ENCODE data around the gene IRS4.

Gene IRS4

DNA sequence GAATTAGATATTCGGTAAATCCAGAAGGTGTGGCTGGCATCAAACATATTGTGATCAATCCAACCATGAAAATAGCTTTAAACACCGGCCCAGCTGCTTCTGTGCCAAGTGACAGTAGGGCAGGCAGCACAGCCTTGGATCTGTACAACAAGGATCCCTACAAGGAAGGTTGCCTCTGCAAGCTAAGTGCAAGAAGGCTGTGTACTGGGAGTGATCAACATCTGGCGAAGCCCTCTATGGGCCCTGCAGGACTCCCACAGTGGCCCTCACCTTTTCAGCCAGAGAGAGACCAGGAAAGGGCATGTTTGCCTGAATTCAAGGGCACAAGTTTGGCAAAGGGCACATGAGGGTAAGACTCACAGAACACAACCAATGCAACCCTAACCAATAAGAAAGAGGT is 9.6 kb downstream of the IRS4 start:
- H3K36me3 Mint-ChIP-seq (ENCODE audit: low read depth): no peaks in the 10 kb centered on the region
- H3K27me3 Mint-ChIP-seq (ENCODE audit: low read depth): peaks cover 86% of the 10 kb centered on the region
- no peaks in the 10 kb centered on the region for H3K9me3 Mint-ChIP-seq
- H3K27ac Mint-ChIP-seq: no peak overlapping the region
- TF ChIP-seq, protein P1, sequence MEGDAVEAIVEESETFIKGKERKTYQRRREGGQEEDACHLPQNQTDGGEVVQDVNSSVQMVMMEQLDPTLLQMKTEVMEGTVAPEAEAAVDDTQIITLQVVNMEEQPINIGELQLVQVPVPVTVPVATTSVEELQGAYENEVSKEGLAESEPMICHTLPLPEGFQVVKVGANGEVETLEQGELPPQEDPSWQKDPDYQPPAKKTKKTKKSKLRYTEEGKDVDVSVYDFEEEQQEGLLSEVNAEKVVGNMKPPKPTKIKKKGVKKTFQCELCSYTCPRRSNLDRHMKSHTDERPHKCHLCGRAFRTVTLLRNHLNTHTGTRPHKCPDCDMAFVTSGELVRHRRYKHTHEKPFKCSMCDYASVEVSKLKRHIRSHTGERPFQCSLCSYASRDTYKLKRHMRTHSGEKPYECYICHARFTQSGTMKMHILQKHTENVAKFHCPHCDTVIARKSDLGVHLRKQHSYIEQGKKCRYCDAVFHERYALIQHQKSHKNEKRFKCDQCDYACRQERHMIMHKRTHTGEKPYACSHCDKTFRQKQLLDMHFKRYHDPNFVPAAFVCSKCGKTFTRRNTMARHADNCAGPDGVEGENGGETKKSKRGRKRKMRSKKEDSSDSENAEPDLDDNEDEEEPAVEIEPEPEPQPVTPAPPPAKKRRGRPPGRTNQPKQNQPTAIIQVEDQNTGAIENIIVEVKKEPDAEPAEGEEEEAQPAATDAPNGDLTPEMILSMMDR (IDR thresholded peaks at IDR 0.05; ENCODE audit: unreplicated experiment in 3 of 3): no peak
- no peaks in the 10 kb centered on the region for H3K4me1 Mint-ChIP-seq
- no peak overlapping the region for H3K4me3 Mint-ChIP-seq

DNA sequence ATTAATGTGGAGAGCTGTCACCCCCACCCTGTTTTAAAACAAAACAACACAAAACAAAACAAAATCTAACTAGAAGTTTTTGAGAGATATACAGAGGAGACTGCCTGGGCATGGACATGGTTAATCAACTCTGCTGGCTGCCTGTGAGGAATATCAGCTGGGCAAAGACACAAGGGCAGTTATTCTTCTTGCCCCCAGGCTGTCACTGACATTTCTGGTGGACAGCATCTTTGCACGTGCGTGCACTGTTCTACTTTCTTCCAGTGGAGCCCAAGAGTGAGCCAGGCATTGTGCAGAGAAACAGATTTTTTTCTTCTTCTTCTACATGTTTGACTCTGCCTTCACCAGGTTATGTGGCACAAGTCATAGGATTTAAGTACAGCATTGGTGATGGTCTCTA is 13.8 kb downstream of the IRS4 start:
- no peaks in the 10 kb centered on the region for H3K36me3 Mint-ChIP-seq (ENCODE audit: low read depth)
- no peaks in the 10 kb centered on the region for H3K4me1 Mint-ChIP-seq
- H3K9me3 Mint-ChIP-seq: no peaks in the 10 kb centered on the region
- H3K27ac Mint-ChIP-seq: no peak overlapping the region
- peaks cover 45% of the 10 kb centered on the region for H3K27me3 Mint-ChIP-seq (ENCODE audit: low read depth)
- H3K4me3 Mint-ChIP-seq: no peak overlapping the region
- TF ChIP-seq, protein P1 (IDR thresholded peaks at IDR 0.05; ENCODE audit: unreplicated experiment in 3 of 3): no peak

DNA sequence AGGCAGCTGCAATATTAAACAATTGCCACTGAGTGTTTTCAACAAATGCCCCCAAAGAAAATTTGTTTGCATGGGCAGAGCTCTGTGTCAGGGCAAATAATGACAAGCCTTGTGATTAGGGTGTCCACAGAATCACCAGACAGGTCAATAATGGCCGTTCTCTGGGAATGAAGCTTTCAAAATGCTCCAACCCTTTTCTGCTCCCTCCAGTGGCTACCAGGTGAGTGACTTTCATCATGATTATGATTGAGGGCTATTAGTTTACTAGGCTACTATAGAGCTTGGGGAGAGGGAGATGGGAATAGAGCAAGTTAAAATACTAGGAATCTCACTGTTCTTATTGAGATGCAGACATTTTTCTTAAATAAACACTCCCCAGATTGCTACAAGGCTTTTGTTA is 23.5 kb downstream of the IRS4 start:
- TF ChIP-seq, protein P1 (IDR thresholded peaks at IDR 0.05; ENCODE audit: unreplicated experiment in 3 of 3): no peak
- Mint-ChIP-seq H3K4me3 (no peak overlapping the region), H3K27me3 (ENCODE audit: low read depth) (no peaks in the 10 kb centered on the region), H3K27ac (no peak overlapping the region), H3K4me1 (no peaks in the 10 kb centered on the region), H3K9me3 (peaks cover 22% of the 10 kb centered on the region), H3K36me3 (ENCODE audit: low read depth) (no peaks in the 10 kb centered on the region)

DNA sequence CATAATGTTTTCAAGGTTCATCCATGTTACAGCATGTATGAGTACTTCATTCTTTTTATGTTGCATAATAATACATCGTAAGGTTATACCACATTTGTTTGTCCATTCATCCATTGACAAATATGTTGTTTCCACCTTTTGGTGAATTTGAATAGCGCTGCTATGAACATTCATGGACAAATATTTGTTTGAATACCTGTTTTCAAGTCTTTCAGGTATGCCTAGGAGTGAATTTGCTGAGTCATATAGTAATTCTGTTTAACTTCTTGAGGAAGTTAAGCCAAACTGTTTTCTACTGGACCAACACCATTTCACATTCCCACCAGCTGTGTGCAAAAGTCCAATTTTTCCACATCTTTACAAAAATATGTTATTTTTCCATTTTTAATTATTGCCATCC is 31.5 kb downstream of the IRS4 start:
- no peak overlapping the region for H3K27ac Mint-ChIP-seq
- H3K4me3 Mint-ChIP-seq: no peak overlapping the region
- no peaks in the 10 kb centered on the region for H3K9me3 Mint-ChIP-seq
- H3K27me3 Mint-ChIP-seq (ENCODE audit: low read depth): no peaks in the 10 kb centered on the region
- TF ChIP-seq, protein P1 (IDR thresholded peaks at IDR 0.05; ENCODE audit: unreplicated experiment in 3 of 3): no peak
- no peaks in the 10 kb centered on the region for H3K4me1 Mint-ChIP-seq
- H3K36me3 Mint-ChIP-seq (ENCODE audit: low read depth): no peaks in the 10 kb centered on the region

DNA sequence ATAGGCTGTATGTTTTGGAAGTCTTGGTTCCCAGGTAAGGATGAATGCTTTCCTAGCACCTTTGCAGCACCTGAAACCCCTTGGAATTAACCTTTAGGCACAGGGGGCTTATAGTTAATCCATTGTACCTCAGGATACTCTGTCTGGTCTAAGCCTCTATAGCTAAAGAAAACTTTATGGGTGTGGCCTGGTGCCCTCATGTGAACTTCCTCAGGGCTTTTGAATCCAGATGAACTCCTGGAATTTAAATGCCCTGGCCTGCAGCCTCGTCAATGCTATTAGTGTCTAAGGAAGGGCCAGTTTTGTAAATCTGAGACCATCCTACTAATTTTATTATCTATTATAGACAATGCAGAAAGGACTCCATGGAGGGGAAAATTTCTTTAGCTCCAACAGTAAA is 33.8 kb downstream of the IRS4 start:
- Mint-ChIP-seq H3K36me3 (ENCODE audit: low read depth) (peaks cover 7% of the 10 kb centered on the region), H3K27ac (no peak overlapping the region), H3K4me3 (no peak overlapping the region), H3K9me3 (no peaks in the 10 kb centered on the region), H3K4me1 (no peaks in the 10 kb centered on the region), H3K27me3 (ENCODE audit: low read depth) (no peaks in the 10 kb centered on the region)
- TF ChIP-seq, protein P1 (IDR thresholded peaks at IDR 0.05; ENCODE audit: unreplicated experiment in 3 of 3): no peak

DNA sequence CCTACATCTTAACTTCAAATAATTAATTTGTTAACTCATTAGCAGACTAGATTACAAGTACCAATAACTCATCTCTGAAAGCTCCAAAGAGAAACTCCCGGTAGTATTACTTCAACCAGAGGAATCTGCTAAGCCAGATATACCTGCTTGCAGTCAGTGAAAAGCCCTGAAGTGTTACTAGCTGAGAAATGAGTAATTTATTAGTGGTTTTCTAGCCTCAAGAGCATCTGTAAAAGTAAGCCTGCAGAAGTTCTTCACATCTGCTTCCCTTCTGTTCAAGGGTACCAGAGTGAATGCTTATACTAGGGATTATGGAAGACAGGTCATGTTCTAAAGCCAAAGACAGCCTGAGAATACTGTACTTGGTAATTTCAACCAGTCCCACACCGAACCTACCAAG is 34.7 kb downstream of the IRS4 start:
- Mint-ChIP-seq H3K4me3 (no peak overlapping the region), H3K9me3 (no peaks in the 10 kb centered on the region), H3K36me3 (ENCODE audit: low read depth) (peaks cover 7% of the 10 kb centered on the region), H3K4me1 (no peaks in the 10 kb centered on the region), H3K27ac (no peak overlapping the region), H3K27me3 (ENCODE audit: low read depth) (no peaks in the 10 kb centered on the region)
- TF ChIP-seq, protein P1 (IDR thresholded peaks at IDR 0.05; ENCODE audit: unreplicated experiment in 3 of 3): no peak

Measured in nephron (organoid).